T1000 (cell line): ENCODE results near the gene RNF187.
"Not testable (repeated sequence)": the region's sequence is repeated elsewhere in the genome, so short reads cannot be mapped to it uniquely, and the experiment has no call there.

Source experiments
- DNase-seq: peaks from one replicate; lab custom pipeline; 2025; ENCODE audit warnings: mixed read lengths; lab: John Stamatoyannopoulos, UW

RNF187 gene

GRCh38 chr1:228488125-228488817 lies 1.1 kb downstream of the RNF187 start:
- DNase-seq: no peak

GRCh38 chr1:228488818-228489674 lies 1.9 kb downstream of the RNF187 start:
- no peak for DNase-seq

GRCh38 chr1:228490120-228491078 lies 3.2 kb downstream of the RNF187 start:
- no peak for DNase-seq

- no peak for DNase-seq
Observed at GRCh38 chr1:228493141-228494043, 6.2 kb downstream of the RNF187 start.

DNA sequence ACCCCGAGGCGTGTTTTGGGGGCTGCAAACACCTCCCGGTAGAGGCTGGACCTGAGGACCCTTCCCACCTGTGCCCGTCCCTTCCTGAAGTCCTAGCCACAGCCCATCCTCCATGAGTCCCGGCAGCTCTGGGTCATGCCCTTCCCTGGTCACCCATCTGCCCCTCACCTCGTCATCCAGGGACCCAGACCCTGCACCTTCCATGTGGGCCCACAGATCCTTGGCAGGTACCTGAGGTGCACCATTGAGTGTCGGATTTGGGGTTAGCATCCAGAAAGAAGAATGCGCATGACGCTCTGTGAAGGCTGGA lies 6.8 kb downstream of the RNF187 start:
- no peak for DNase-seq

DNA sequence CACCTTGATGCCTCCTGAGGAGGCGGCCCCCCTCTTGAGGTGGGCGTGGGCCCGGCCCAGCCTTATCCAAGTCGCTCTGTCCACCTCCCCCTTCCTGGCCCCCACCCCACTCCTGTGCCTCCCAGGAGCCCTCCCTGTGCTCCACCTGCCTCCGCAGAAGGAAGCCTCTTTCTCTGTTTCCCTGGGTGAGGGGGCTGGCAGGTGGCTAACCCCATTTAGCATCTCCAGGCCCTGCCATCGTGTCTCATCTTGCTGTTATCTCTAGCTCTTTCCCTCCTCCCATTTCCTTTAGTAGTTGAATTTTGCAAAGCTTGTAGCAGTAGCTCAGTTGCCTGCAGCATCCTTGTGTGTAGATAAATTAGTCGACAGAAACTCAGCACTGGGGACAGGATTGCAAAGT lies 7.2 kb downstream of the RNF187 start:
- DNase-seq: no peak

GRCh38 chr1:228494970-228495853 lies 8.0 kb downstream of the RNF187 start:
- no peak for DNase-seq

- no peak for DNase-seq
Observed at GRCh38 chr1:228496084-228496483, 8.9 kb downstream of the RNF187 start.

GRCh38 chr1:228496494-228496893 lies 9.3 kb downstream of the RNF187 start:
- no peak for DNase-seq

GRCh38 chr1:228497206-228497605 lies 10.0 kb downstream of the RNF187 start:
- DNase-seq: no peak

DNA sequence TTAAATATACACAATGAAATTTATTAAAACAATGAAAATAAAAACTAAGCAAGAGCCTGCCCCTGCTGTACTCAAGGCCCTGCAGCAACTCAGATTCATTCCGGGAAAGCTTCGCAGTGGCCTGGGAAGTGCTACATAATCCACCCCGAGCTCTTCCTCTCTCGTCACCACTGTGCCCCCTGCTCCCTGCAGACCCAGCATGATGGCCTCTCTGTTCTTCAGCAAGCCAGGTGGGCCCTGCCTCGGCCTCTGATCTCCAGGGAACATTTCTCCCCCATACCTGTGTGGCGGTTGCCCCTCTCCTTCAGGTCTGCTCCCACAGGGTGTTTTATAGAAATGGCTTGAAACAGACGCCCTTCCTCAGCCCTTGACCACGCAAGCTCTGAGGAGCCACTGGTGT lies 10.6 kb downstream of the RNF187 start:
- no peak for DNase-seq

DNA sequence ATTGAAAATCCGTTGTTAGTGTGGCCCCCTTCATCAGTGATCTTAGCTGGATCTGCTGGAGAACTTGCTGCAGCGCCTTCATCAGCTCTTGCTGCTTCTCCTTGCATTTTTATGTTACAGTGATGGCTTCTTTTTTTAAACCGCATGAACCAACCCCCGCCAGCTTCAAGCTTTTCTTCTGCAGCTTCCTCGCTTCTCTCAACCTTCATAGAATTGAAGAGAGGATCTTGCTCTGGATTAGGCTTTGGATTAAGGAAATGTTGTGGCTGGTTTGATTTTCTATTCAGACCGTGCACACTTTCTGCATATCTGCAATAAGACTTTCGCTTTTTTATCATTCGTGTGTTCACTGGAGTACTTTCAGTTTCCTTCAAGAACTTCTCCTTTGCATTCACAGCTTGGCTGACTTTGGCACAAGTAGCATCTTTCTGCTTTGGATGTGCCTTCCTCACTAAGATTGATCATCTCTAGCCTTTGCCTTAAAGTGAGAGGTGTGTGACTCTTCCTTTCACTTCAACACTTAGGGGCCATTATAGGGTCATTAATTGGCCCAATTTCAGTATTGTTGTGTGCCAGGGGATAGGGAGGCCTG lies 13.1 kb downstream of the RNF187 start:
- DNase-seq: no peak

- peak; percentile 73 for DNase-seq
Observed at GRCh38 chr1:228500901-228501871, 14.0 kb downstream of the RNF187 start.

DNA sequence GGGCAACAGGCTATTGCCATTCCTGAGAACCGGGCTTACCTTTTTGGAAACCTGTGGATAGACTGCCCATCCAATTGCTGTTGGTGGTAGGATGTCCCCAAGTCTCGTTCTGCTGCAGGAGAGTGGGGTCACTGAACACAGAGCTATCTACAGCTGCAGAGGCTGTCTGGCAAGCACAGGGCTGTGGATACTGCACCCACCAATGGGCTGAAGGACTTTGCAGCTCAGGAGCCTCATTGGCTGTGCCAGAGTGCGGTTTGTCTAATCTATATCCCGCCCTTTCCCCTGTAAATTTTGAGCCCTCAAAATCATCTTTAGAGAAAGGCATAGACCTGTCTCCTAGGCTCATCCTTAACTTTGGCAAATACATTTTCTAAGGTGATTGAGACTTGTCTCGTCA lies 15.3 kb downstream of the RNF187 start:
- no peak for DNase-seq

- DNase-seq: not testable (repeated sequence)
Observed at GRCh38 chr1:228505944-228506343, 18.8 kb downstream of the RNF187 start.

- DNase-seq: no peak
Observed at GRCh38 chr1:228507961-228508652, 20.9 kb downstream of the RNF187 start.

DNA sequence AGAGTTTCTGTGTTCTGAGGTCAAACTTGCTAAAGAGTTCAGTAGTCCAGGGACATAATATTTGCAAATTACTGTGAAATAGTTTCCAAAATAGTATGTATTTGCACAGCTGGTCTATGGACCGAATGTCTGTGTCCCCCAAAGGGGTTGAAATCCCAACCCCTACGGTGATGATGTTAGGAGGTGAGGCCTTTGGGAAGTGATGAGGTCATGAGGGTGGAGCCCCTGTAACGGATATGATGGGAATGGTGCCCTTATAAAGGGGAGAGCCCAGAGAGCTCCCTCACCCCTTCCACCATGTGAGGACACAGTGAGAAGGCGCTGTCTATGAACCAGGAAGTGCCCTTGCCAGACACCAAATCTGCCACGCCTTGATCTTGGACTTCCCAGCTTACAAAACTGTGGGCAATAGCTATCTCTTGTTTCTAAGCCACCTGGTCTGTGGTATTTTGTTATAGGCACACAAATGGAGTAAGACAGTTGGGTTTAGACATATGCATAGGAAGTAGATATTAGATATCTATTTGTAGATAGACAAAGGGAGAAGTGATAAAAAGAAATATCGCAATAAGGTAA lies 21.7 kb downstream of the RNF187 start:
- no peak for DNase-seq
